Measurements from ENCODE around the gene LRRC2. TPM values are rescaled to one million over a fixed set of nuclear protein-coding genes. Genes with fewer than 3 reads are reported as not detected.
"Not testable (repeated sequence)": the region's sequence is repeated elsewhere in the genome, so short reads cannot be mapped to it uniquely, and the experiment has no call there.

The LRRC2 gene
- polyA plus RNA-seq, 4 donors = 1.7 to 2.5 (median 2.2) TPM

DNA sequence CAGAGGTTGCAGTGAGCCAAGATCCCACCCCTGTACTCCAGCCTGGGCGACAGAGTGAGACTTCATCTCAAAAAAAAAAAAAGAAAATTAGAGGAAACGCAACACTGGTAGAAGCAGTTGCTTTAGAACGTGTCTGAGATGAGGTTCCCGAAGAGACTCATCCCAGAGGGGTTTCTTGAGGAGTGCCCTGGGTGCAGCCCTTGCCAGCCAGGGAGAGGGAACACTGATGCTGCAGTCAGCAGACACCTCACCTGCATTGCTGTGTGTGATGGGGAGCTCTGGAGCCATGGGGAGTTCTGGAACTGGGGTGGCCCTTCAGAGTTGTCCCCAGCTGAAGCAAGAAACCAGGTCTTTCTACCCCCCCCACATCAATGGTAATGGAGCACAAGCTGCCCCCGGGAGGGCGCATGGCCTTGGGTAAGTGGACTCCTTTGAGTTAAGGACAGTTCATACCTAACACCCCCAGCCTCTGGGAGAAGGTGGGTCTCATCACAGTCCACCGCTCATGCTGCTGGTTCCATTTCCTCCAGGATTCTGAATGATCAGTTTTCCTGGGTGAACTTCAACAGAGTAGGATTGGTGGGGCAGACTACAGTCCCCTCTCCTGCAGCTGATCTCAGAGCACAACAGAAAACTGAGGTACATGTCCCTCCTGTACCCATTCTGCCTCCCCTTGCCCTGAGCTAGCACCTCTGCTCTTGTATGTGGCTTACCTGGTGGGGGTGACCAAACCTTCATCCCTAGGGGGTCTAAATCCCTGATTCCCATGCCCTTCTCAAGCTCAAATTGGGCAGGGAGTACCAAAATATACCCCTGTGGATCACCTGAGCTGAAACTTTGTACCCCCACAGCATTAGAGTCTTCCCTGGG lies 18.7 kb upstream of the LRRC2 start:
- no peak for DNase-seq (ENCODE audit: low read depth in 4 of 4, low spot score in 2 of 4)

DNA sequence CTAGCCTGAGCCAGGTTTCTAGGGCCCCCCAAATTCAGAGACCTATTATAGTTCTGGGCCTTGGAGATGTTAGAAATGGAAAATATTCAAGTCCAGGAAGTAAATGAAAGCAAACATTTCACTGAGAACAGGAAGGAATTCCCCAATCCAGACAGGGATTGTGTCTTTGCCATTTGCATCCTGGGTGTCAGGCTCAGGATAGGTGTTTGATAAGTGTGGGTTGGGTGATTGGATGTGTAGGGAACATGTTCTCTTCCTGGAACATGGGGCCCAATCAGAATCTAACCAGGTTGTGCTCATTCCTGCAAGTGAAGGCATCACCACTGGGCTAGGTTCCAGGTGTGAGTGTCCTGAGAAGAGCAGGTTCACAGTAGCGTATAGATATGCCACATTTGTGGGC lies 14.6 kb upstream of the LRRC2 start:
- DNase-seq (ENCODE audit: low read depth in 4 of 4, low spot score in 2 of 4) = no peak

DNA sequence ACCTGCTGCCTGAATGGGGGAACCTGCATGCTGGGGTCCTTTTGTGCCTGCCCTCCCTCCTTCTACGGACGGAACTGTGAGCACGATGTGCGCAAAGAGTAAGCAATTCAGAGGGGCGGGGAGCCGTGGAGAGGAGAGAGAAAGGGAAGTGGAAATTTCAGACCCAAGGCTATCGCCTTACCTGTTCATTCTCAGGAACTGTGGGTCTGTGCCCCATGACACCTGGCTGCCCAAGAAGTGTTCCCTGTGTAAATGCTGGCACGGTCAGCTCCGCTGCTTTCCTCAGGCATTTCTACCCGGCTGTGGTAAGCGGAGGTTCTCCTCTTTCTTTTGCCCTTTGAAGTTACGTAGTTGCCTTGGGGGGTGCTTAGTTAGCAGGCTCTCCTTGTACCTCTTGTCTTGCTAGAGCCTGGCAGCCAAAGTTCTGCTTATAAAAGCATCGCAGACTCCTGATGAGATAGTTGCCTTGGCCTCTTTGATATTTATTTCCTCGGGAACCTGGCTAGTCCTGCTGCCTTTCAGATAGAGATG lies 13.7 kb upstream of the LRRC2 start:
- no peak for DNase-seq (ENCODE audit: low read depth in 4 of 4, low spot score in 2 of 4)

DNA sequence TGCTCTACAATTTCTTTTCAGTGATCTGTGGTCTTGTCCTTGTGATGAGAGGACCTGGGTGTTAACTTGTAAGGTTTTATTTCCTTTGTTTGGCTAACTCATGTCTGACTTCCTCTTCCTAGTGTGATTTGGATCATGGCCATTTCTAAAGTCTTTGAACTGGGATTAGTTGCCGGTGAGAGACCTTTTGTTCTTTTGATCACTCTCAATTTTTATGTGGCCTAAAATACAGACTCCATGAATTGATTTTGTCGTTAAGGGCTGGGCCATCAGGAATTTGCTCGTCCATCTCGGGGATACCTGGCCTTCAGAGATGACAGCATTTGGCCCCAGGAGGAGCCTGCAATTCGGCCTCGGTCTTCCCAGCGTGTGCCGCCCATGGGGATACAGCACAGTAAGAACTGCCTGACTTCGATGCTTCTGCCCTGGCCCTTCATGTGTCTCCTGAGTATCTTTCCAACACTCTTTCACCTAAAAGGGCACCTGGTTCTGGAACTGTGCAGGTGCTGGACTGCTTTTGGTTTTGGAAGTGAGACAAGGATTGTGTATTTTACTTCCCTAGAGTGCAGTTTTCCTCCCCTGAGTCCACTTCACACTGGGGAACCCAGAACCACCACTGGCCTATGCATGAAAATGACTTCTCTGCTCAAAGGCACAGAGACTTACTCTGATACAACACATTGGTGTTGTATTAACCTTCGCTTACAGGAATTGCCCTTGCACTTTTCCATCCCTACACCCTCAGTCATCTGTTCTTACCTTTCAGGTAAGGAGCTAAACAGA lies 13.1 kb upstream of the LRRC2 start:
- DNase-seq (ENCODE audit: low read depth in 4 of 4, low spot score in 2 of 4) = no peak

DNA sequence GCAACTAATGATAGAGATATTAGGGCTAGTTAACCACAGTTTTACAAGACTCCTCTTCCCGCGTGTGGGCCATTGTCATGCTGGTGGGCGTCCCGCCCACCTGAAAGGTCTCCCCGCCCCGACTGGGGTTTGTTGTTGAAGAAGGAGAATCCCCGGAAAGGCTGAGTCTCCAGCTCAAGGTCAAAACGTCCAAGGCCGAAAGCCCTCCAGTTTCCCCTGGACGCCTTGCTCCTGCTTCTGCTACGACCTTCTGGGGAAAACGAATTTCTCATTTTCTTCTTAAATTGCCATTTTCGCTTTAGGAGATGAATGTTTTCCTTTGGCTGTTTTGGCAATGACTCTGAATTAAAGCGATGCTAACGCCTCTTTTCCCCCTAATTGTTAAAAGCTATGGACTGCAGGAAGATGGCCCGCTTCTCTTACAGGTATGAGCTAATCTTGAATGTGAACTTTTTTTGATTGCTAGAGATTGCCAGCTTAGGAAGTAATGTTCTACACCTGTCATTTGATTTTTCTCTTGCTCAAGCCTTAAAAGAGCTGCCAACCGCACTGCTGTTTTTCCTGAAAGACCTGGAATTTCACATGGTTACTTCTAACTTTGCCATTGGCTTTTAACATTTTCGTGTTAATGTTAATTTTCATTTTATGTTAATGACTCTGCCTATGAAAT lies 11.6 kb upstream of the LRRC2 start:
- not testable (repeated sequence) for DNase-seq (ENCODE audit: low read depth in 4 of 4, low spot score in 2 of 4)

DNA sequence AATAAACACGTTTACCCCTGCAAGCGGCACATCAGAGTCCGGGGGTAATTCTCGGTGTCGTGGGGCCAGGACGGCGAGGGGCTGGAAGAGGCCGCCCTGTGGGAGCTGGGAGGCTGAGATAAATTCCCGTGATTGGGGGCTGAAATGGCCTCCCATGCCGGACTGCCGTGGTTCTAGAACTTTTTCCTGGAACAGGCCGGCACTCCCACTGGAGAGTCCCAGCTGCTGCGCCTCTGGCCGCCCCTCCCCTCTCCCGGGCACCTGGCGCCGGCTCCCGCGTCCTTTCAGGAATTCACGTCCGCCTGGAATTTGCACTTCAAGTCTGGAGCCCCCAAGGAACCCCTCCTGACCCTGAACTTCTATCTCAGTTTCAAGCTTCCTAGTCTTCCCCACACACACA lies 10.8 kb upstream of the LRRC2 start:
- no peak for DNase-seq (ENCODE audit: low read depth in 4 of 4, low spot score in 2 of 4)

DNA sequence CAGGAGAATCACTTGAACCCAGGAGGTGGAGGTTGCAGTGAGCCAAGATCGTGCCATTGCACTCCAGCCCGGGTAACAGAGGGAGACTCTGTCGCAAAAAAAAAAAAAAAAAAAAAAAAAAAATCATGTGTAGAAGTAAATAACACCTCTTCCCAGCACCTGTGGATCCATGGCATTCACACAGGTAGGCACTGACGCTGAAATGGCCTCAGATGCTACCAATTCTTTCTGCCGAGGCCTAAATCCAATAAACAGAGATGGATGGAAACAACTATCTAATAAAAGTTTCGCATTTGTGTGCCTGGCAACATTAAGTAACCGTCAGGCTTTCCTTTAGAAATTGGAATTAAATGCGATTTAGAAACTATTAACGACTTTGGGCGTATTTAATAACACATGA lies 10.3 kb upstream of the LRRC2 start:
- no peak for DNase-seq (ENCODE audit: low read depth in 4 of 4, low spot score in 2 of 4)

DNA sequence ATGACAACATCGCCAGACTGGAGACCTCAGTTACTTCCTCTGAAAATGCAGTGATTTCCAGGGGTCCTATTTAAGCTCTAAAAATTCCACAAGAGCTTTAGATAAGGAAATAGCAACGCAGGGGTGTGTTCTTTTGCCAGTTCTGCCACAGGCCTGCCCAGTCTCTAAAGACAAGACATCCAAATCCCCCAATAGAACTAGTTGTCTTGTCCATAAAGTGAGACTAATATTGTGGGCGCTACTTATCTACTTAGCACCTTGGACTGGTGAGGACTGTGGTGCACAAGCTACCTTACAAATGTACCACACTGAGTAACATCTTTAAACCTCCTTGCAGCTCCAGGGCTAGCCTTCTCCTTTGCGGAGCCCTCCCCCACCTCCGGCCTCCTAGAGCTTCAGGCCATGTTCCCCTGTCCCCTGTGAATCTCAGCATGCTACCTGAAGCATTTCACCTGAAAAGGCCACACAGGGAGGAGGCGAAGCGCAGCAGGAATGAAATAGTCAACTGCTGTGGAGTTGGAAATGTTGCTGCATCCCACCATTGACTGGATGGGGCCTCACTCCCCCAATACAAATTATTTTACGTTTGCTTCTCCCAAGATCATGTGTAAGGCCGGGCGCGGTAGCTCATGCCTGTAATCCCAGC lies 9.6 kb upstream of the LRRC2 start:
- no peak for DNase-seq (ENCODE audit: low read depth in 4 of 4, low spot score in 2 of 4)

DNA sequence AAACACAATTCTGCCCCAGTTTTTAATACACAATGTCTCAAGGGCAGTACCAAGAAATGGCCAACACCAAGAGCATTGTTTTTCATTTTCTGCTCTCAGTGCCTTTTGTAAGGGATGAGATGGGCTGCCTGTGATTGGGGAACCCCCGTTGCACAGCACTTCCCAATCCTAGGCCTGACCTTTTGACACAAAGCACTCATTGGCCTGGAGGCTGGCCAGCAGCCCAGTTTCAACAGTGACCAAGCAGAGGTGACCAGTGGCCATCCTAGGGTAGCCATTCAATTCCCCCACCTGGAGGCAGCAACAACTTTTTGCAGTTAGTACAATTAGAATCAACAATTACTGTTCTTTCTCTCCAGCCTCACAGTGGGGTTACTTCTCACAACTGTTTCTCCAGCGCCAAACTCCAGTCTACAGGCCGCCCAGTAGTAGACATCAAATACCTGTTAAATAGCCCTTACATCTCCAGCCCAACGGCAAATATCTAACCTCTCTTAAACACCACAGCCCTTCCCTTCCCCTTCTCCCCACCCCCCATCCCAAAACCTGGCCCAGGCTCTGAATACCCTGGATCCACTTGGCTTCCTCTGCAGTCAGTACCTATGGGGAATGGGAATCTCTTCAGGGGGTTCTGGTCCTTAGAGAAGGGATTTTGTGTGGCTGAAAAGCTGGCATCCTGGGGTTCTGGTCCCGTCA lies 8.9 kb upstream of the LRRC2 start:
- no peak for DNase-seq (ENCODE audit: low read depth in 4 of 4, low spot score in 2 of 4)

DNA sequence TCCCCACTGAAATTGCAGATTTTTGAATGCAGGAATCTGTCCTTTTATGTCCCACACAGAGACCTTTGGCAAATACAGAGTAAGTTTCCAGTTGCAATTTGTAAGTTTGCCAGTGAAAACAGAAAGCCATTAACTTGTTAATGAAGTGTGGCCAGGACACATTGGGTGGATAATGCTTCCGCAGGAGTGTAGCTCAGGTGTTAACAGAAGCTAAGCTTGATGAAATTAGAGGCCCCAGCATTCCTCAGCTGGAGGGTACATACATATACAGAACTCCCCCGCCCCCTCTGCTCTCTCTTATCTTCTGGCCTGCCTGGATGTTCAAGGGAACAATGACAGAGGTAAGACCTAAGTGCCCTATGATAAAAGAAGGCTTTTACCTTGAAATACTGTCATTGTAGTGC lies 8.1 kb upstream of the LRRC2 start:
- no peak for DNase-seq (ENCODE audit: low read depth in 4 of 4, low spot score in 2 of 4)

DNA sequence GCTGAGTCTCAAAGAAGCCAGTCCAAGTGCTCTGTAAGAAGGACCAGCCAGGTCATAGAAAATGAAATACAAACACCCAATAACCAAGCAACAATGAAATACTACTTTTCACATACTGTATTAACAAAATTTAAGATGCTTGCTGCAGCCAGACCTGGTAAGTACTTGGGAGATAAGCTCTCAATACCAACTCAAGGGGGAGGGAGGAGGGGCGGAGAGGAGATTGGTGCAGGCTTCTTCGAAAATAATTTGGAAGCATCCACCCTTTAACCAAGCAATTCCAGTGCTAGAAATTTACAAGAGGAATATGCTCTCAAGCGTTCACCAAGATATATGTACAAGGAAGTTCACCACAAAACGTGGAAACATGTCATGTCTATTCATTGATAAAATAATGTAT lies 7.6 kb upstream of the LRRC2 start:
- no peak for DNase-seq (ENCODE audit: low read depth in 4 of 4, low spot score in 2 of 4)

DNA sequence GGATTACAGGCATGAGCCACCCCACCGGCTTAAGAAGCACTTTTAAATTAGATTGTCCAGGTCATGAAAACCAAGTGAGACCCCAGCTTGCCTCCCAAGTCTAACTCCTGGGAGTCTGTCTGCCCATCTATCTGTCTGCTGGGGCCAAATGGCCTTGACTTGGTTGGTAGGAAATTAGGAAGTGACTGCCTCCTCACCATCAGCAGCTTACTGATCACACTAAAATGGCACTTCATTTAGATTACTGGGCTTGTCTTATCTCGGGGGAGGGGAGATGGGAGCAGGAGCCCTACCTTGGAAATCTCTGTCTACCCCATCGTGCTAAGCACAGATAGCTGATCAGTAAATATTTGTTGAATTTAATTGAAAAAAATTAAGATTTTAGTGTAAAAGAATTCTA lies 5.6 kb upstream of the LRRC2 start:
- DNase-seq (ENCODE audit: low read depth in 4 of 4, low spot score in 2 of 4) = no peak

DNA sequence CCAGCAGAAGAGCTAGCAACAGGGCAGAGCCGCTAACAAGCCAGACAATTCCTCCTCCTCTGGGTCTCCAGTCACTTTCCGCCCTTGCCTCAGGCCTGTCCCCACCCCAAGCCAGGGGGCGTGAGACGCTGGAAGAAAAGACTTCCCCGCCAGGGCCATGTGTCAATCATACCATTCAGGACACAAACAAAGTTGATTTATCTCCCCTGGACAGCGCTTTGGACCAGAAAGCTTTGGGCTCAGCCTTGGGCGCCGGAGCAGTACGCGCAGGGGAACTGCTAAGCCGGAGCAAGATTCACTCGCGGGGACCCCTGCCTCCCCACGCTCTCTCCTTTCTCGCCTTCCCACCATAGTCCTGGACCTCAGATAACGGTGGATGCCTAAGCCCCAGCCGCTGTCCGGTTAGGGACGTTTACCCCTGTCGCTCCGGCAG lies 479 bp downstream of the LRRC2 start:
- no peak for DNase-seq (ENCODE audit: low read depth in 4 of 4, low spot score in 2 of 4)

DNA sequence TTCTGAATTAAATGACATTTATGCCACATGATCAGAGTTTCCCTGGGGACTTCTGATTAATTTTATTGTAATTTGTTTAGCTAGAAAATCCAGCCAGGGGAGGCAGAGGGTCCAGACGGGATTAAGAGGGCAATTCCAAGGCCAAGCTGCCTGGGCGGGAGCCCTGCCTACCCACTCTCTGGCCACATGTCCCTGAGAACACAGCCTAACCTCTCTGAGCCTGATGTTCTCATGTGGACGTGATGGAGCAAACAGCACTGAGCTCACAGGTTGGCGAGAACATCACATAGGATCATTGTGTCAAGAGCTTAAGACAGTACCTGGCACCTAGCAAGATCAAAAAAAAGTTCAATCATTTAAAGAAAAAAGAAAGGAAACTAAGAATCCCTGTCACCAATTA lies 1.0 kb downstream of the LRRC2 start:
- no peak for DNase-seq (ENCODE audit: low read depth in 4 of 4, low spot score in 2 of 4)

DNA sequence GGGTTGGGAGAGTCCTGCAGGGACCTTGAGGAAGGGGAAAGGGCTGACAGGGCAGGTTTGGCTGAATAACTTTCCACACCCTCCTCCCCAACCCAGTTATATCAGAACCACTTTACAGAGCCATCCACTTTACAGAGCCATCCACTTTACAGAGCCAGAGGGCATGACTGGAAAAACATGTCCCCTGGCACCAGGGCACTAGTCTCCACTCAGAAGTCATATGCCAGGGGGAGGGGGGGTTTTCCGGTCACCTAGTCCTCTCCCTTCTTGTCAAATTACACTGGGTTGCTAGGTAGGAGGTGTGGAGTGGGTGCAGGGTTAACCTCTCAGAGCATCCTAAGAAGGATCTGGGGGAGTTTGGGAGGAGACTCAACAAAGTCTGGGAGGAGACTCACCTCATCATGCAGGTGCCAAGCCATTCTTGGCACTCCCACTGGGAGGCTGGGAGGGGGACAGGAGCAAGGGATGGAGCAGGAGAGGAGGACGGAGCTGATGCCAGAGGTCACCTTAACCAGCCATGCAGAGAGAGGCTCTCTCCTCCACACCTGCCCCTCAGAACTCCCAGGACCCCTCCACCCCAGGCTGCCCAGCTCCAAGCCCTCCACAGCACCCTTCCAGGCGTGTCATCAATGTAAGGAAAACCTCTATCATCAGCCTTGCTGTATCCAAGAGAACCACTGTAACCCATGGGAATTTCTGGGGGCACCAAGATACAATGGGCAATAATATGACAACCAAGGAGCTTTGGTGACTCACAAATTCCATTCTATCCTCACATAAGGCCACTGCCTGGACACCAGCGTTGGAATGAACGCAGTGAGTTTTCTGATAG lies 1.7 kb downstream of the LRRC2 start:
- DNase-seq (ENCODE audit: low read depth in 4 of 4, low spot score in 2 of 4) = no peak

DNA sequence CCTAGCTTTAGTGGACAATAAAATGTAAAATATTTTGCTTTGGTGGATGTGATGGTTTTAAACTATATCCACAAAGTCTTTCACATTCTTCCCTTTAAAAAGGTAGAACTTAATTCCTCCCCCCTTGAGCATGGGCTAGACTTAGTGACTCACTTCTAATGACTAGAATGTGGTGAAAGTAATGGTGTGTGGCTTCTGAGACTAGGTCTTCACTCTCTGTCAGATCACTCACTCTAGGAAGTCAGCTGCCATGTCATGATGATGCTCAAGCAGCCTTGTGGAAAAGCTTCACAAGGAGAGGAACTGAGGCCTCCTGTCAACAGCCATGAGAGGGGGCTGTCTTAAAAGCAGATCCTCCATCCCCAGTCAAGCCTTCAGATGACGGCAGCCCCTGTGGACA lies 4.2 kb downstream of the LRRC2 start:
- DNase-seq (ENCODE audit: low read depth in 4 of 4, low spot score in 2 of 4) = no peak

DNA sequence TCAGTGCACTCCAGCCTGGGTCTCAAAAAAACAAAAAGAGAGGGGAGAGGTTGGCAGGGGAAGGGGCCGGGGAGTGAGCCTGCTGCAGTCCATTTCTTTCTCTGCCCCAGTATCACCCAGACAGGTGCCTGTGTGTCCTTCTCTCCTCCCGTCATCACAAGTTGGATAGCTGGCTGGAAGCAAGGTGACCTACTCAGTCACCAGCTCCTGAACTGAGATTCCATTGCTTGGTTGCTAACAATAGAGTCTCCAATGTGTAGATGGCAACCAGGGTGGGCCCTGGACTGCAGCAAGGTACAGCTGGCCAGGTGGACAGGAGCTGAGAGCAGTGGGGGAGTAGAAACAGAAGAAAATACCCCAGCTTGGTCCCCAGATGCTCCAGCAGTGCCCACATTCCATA lies 4.6 kb downstream of the LRRC2 start:
- DNase-seq (ENCODE audit: low read depth in 4 of 4, low spot score in 2 of 4) = no peak

DNA sequence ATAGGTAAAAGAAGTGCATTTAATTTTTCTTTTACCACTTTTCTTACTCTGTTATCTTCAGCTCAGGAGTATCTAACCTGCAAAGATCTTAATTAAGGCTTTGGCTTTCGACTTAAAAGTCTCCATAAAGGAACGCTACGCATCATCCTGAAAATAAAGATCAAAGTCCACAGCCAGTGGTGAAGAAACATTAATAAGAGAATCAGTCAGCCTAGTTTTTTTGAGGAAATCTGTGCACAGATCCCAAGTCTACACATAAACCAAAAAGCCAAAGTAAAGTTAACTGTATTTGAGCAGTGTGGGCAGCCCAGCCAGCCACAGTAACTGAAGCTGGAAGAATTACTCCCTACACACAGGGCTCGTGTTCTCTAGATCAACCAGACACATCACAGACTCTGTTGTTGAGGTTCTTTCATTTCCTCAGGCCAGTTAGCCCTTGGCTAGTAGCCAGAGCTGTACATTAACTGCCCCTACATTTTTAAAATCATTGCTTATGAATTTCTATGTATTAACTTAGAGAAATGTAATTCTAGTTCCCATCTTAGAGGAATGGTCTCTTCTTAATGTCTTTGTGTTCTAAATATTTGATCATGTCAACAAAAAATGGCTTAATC lies 6.9 kb downstream of the LRRC2 start:
- DNase-seq (ENCODE audit: low read depth in 4 of 4, low spot score in 2 of 4) = no peak

All from left renal cortex interstitium (tissue), 4 donors.